K562 (cell line): Measurements from ENCODE around the gene ANKLE2. TPM values are rescaled to one million over a fixed set of nuclear protein-coding genes. Genes with fewer than 3 reads are reported as not detected.

Source experiments
- BRF2 ChIP-seq: IDR thresholded peaks from 3 replicates; pipeline ENCODE4 v1.6.1; 2011; ENCODE audit warnings: borderline replicate concordance, mild to moderate bottlenecking; ENCODE audit not compliant: insufficient read length, insufficient read depth
- CHD2 ChIP-seq: IDR thresholded peaks from 2 replicates; pipeline ENCODE4 v1.6.1; 2011; ENCODE audit warnings: low read depth, low read length
- CREB3L1 ChIP-seq: fragments of 450-650 bp; IDR thresholded peaks from 2 replicates; pipeline ENCODE4 v1.6.1; 2014; ENCODE audit warnings: low read depth, mild to moderate bottlenecking, moderate library complexity, borderline replicate concordance
- E2F3 ChIP-seq: fragments of 250-450 bp; sonication (Bioruptor Pico); IDR thresholded peaks from 2 replicates; pipeline ENCODE4 v1.4.0; 2020; ENCODE audit warnings: mild to moderate bottlenecking
- E2F4 ChIP-seq: sonication (generic); formaldehyde crosslinking; IDR thresholded peaks from 2 replicates; pipeline ENCODE4 v1.8.0; 2022; ENCODE audit warnings: mild to moderate bottlenecking, low read depth, missing genetic modification reagents
- FUS ChIP-seq: fragments of 200-400 bp; formaldehyde crosslinking; optimal IDR thresholded peaks from 2 replicates; pipeline ENCODE3; 2017; ENCODE audit warnings: low read depth, low read length
- MEF2A ChIP-seq: IDR thresholded peaks from 2 replicates; pipeline ENCODE4 v1.6.1; 2011; ENCODE audit warnings: low read depth, mild to moderate bottlenecking, low read length, moderate library complexity; ENCODE audit not compliant: control insufficient read depth
- NFATC3 ChIP-seq: fragments of 450-650 bp; IDR thresholded peaks from 2 replicates; pipeline ENCODE4 v1.6.1; 2017; ENCODE audit warnings: mild to moderate bottlenecking
- NR3C1 ChIP-seq: sonication (generic); formaldehyde crosslinking; IDR thresholded peaks from 2 replicates; pipeline ENCODE4 v1.8.1; 2022; ENCODE audit warnings: missing genetic modification reagents
- PCBP1 ChIP-seq: fragments of 200-400 bp; formaldehyde crosslinking; IDR thresholded peaks from 2 replicates; pipeline ENCODE4 v1.6.1; 2018; ENCODE audit warnings: mild to moderate bottlenecking, low read depth, low read length; ENCODE audit not compliant: poor library complexity, severe bottlenecking
- SMAD4 ChIP-seq: fragments of 250-450 bp; sonication (Bioruptor Pico); conservative IDR thresholded peaks from 2 replicates; pipeline ENCODE4 v1.8.0; 2021; ENCODE audit warnings: inconsistent platforms, mild to moderate bottlenecking, moderate library complexity
- TAF9B ChIP-seq: fragments of 450-650 bp; IDR thresholded peaks from 2 replicates; pipeline ENCODE4 v1.6.1; 2018; ENCODE audit warnings: mild to moderate bottlenecking; ENCODE audit not compliant: partially characterized antibody
- TFAP4 ChIP-seq: sonication (generic); formaldehyde crosslinking; IDR thresholded peaks from 2 replicates; pipeline ENCODE4 v1.8.0; 2022; ENCODE audit warnings: missing genetic modification reagents, mild to moderate bottlenecking, moderate library complexity, borderline replicate concordance
- TOE1 ChIP-seq, 2 experiments: fragments of 450-650 bp in 1 of 2; sonication (generic) in 1 of 2; formaldehyde crosslinking in 1 of 2; IDR thresholded peaks; 2 replicates each; pipeline versions ENCODE4 v1.7.1 to v1.8.0; 2016 to 2022; ENCODE audit warnings: borderline replicate concordance in 2 of 2, mild to moderate bottlenecking in 2 of 2, antibody characterized with exemption in 1 of 2, inconsistent platforms in 1 of 2, low read depth in 1 of 2, missing genetic modification reagents in 1 of 2, moderate library complexity in 1 of 2
- TSC22D4 ChIP-seq: fragments of 450-650 bp; IDR thresholded peaks from 2 replicates; pipeline ENCODE4 v1.6.1; 2016; ENCODE audit warnings: missing genetic modification characterization, missing biosample characterization, control low read depth
- ZBTB33 ChIP-seq: sonication (generic); formaldehyde crosslinking; IDR thresholded peaks from 2 replicates; pipeline ENCODE4 v1.8.1; 2023; ENCODE audit warnings: mild to moderate bottlenecking, missing genetic modification reagents
- ZNF76 ChIP-seq: fragments of 250-450 bp; sonication (Bioruptor Pico); IDR thresholded peaks from 2 replicates; pipeline ENCODE4 v1.4.0; 2020; ENCODE audit warnings: mild to moderate bottlenecking, moderate library complexity, borderline replicate concordance
- ZNF79 ChIP-seq: fragments of 250-450 bp; sonication (Bioruptor Pico); IDR thresholded peaks from 2 replicates; pipeline ENCODE4 v1.4.0; 2020; ENCODE audit warnings: low read depth, mild to moderate bottlenecking, moderate library complexity
- polyA plus RNA-seq, 8 experiments: library from polyadenylated mRNA; depleted of rRNA in 4 of 8; stranded (reverse) in 5 of 8; unstranded in 3 of 8; fragments of >200 nt; fragmentation: Nextera tagmentation in 2 of 8; fragmentation: Illumina TruSeq in 1 of 8; extraction: Ambion mirVana in 2 of 8; extraction: Trizol in 1 of 8; gene quantifications; 2 replicates each; pipeline versions ENCODE4 v1.2.1 to v1.2.3, GENCODE V29; 2011 to 2014; ENCODE audit warnings: inconsistent platforms in 1 of 8, missing spikeins in 1 of 8
- total RNA-seq, 7 experiments: library from RNA; depleted of rRNA in 6 of 7; stranded (reverse); fragments of >200 nt in 6 of 7; fragmentation: Illumina TruSeq in 2 of 7; extraction: Trizol in 2 of 7; gene quantifications; 2 replicates each; pipeline versions ENCODE4 v1.2.1 to v1.2.3, GENCODE V29; 2011 to 2021; ENCODE audit warnings: low replicate concordance in 1 of 7

ANKLE2 gene
- total and polyA plus RNA-seq, 9 of the 15 experiments (the other 6 are each of a cell fraction or from before 2014, with no cell fraction given) = 3.2 to 57.7 (median 45.6) TPM

- TF ChIP-seq ZBTB33 (CRISPR knock-in tag) = peak; percentile 66; the same call in 1 of the 2 replicates
- peak; percentile 73; the same call in 1 of the 2 replicates for TF ChIP-seq CREB3L1
- peak; percentile 85; the same call in 1 of the 2 replicates for TF ChIP-seq TOE1 (IDR thresholded peaks at IDR 0.05; ENCODE audit: borderline replicate concordance)
- TF ChIP-seq TOE1 (CRISPR knock-in tag; IDR thresholded peaks at IDR 0.05; ENCODE audit: borderline replicate concordance, low read depth) = no peak
- TF ChIP-seq TFAP4 (CRISPR knock-in tag) = no peak; the same call in 1 of the 2 replicates
- TF ChIP-seq SMAD4 = peak; percentile 94
- TF ChIP-seq TAF9B = no peak
- no peak for TF ChIP-seq ZNF79 (CRISPR knock-in tag)
- no peak for TF ChIP-seq TSC22D4
- TF ChIP-seq ZNF76 (CRISPR knock-in tag) = no peak
- TF ChIP-seq E2F4 (CRISPR knock-in tag) = peak; percentile 92
- TF ChIP-seq BRF2 = no peak
- TF ChIP-seq CHD2 = peak; percentile 99
- TF ChIP-seq FUS = no peak
- TF ChIP-seq NR3C1 (CRISPR knock-in tag) = peak; percentile 69
- TF ChIP-seq E2F3 (CRISPR knock-in tag) = peak; percentile 95
- TF ChIP-seq PCBP1 = peak; percentile 92
- TF ChIP-seq NFATC3 = no peak
- 0 out of 2 replicates have a peak, but pooled peaks have one; percentile 7 for TF ChIP-seq MEF2A
These were observed 74.1 kb downstream of the ANKLE2 start, which contains the start of the genes POLE and PXMP2 (continued) for GRCh38 chr12:132687211-132688164.
